ENCODE measurements around the gene SLC19A3.
A peak's percentile ranks its signal among the peaks of the same experiment; 100 is the strongest.
"Not testable (repeated sequence)": the region's sequence is repeated elsewhere in the genome, so short reads cannot be mapped to it uniquely, and the experiment has no call there.

The SLC19A3 gene

GRCh38 chr2:227717687-227718567, at the start of gene SLC19A3:
SLC19A3 (minus strand) TSS chr2:227718028; CDS start chr2:227702318, 15,710 bp downstream.
- DNase-seq (ENCODE audit: low read depth) = peak; percentile 10

DNA sequence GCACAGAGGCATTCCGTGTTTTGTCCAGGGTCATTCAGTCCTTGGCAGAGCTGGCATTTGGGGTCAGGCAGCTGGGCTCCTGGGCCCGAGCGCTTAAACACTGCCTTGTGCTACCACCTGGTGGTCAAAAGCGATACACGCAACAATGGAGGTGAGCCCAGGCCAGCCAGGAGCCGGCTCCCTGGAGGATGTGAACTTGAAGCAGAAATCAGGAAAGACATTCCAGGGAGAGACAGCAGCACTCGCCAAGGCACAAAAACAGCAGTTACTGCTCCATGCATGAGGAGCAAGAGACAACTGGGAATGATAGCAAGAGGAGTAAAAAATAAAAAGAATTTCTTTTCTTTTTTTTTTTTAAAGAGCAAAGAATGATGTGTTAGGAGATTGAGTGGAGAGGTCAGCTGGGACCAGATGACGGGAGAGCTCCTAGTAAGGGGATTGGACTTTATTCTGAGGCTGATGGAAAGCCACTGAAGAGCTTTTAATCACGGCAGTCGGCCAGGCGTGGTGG, 48.6 kb upstream of the SLC19A3 start:
- peak; percentile 11 for DNase-seq (ENCODE audit: low read depth)

DNA sequence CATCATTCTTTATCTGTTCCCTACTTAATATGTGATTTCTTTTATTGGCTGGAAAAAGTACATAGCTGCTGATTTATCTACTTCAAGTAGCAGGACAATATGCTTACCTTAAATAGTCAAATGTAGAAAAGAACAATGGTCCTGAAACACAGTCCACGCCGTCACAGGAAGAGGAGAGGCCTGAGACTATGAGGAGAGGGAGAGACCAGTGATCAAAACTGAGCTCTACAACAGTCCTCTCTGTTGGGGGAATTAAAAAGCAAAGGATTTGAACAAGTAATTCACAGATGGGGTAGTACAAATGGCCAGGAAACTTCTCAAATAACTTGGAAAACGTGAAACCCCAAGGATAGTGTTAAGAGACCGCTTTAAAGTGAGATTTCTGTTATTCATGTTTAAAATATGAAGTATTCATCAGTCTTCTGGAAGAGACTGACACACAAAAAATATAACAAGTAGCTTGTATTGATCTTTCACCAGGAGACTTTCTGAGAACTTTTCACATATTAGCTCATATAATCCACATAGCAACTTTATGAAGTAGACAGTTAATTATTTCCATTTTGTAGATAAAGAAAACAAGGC, 48.1 kb upstream of the SLC19A3 start:
- DNase-seq (ENCODE audit: low read depth) = no peak

GRCh38 chr2:227761740-227762476, 44.1 kb upstream of the SLC19A3 start:
- peak; percentile 9 for DNase-seq (ENCODE audit: low read depth)

GRCh38 chr2:227759411-227760118, 41.7 kb upstream of the SLC19A3 start:
- no peak for DNase-seq (ENCODE audit: low read depth)

DNA sequence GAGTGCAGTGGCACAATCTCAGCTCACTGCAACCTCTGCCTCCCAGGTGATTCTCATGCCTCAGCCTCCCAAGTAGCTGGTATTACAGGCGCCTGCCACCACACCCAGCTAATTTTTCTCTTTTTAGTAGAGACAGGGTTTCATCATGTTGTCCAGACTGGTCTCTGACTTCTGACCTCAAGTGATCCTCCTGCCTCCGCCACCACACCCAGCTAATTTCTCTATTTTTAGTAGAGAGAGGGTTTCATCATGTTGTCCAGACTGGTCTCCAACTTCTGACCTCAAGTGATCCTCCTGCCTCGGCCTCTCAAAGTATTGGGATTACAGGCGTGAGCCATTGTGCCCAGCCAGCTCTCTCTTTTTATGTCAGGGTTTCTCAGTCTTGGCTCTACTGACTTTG, 38.4 kb upstream of the SLC19A3 start:
- DNase-seq (ENCODE audit: low read depth) = not testable (repeated sequence)

- DNase-seq (ENCODE audit: low read depth) = no peak
Measured at GRCh38 chr2:227748079-227748478, 30.3 kb upstream of the SLC19A3 start.

DNA sequence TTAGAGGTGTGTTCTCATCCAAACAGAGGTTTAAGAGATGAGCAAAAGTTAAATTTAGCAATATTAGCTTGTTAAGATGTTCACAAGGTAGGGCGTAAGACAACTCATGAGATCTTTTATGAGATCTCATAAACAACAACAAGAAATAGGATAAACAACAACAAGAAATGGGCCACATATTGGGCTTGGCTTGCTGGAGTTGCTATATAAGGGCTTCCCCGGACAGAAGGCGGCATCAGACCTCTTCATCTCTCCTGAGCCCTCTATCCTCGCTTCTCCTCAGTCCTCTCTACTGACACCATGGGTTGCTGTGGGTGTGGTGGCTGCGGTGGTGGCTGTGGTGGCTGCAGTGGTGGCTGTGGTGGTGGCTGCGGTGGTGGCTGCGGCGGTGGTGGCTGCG, 27.8 kb upstream of the SLC19A3 start, which contains the start of gene SCYGR8:
Gene SCYGR8, plus strand, starts transcription at position 301 of the 400 bp plus-strand sequence. Its CDS starts 0 bp downstream, at position 301.
- no peak for DNase-seq (ENCODE audit: low read depth)

- not testable (repeated sequence) for DNase-seq (ENCODE audit: low read depth)
Measured at GRCh38 chr2:227740705-227741104, 22.9 kb upstream of the SLC19A3 start.

GRCh38 chr2:227739351-227739750, 21.5 kb upstream of the SLC19A3 start:
- DNase-seq (ENCODE audit: low read depth) = no peak

DNA sequence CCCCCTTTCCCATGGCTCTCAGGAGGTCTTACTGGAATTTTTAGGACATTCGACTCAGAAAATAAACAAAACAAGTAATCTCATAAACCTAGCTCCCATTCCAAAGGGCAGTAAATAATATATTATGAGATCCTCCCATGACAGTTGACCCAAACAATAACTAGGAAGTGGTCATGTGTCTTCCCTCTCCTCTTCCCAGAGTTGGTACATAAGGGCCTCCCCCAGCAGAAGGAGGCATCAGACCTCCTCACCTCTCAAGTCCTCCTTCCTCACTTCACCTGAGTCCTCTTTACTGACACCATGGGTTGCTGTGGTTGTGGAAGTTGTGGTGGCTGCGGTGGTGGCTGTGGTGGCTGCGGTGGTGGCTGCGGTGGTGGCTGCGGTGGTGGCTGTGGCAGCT, 10.2 kb upstream of the SLC19A3 start, which contains the start of gene SCYGR7:
Gene SCYGR7, plus strand, starts transcription at position 301 of the 400 bp plus-strand sequence. Its CDS starts 0 bp downstream, at position 301.
- no peak for DNase-seq (ENCODE audit: low read depth)

DNA sequence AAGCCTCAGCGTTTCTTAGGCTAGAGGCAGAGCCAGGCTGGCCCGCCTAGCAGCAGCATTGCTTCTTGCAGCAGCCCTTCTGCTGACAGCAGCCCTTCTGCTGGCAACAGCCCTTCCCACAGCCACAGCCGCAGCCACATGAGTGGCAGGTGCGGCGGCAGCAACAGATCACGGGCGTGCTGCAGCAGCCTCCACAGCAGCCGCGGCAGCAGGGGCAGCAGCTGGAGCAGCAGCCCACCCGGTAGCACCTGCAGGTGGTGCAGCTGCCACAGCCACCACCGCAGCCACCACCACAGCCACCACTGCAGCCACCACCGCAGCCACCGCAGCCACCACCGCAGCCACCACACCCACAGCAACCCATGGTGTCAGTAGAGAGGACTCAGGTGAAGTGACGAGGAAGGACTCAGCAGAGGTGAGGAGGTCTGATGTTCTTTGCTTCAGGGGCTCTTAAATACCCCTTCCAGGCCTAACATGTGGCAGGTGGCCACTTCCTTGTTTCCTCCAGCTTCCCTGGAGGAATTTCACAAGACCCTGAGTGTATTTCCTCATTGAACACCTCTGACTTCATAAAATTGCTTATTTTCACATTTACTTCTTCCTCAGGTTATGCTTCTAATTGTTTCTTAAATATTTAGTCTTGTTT, 6.7 kb upstream of the SLC19A3 start, which contains the start of gene SCYGR6:
Gene SCYGR6, minus strand, starts transcription at position 364 of the 646 bp plus-strand sequence. Its CDS starts 0 bp downstream, at position 364.
- DNase-seq (ENCODE audit: low read depth) = no peak

DNA sequence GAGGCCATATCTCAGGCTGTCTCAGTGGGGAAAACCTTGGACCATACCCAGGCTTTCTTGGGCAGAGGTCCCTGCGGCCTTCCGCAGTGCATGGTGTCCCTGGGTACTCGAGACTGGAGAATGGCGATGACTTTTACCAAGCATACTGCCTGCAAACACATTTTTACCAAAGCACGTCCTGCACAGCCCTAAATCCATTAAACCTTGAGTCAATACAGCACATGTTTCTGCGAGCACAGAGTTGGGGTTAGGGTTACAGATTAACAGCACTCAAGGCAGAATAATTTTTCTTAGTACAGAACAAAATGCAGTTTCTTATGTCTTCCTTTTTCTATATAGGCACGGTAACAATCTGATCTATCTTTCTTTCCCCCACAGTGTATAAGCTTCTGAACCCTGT, 5.0 kb upstream of the SLC19A3 start:
- not testable (repeated sequence) for DNase-seq (ENCODE audit: low read depth)

GRCh38 chr2:227720680-227721079, 2.9 kb upstream of the SLC19A3 start:
- no peak for DNase-seq (ENCODE audit: low read depth)

GRCh38 chr2:227719641-227720040, 1.8 kb upstream of the SLC19A3 start:
- no peak for DNase-seq (ENCODE audit: low read depth)

- no peak for DNase-seq (ENCODE audit: low read depth)
Measured at GRCh38 chr2:227716501-227716900, 1.3 kb downstream of the SLC19A3 start.

DNA sequence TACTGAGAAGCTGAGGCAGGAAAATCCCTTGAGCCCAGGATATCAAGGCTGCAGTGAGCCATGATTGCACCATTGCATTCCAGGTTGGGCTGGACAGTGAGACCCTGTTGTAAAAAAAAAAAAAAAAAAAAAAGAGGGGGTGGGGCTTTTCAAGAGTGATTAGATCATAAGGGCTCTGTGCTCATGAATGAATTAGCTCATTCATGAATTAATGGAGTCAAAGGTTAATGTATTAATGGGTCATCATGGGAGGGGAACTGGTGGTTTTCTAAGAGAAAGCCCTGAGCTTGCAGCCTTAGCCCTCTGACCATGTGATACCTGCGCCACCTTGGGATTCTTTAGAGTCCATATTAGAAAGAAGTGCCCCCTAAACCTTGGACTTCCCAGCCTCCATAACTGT, 4.5 kb downstream of the SLC19A3 start:
- no peak for DNase-seq (ENCODE audit: low read depth)

DNA sequence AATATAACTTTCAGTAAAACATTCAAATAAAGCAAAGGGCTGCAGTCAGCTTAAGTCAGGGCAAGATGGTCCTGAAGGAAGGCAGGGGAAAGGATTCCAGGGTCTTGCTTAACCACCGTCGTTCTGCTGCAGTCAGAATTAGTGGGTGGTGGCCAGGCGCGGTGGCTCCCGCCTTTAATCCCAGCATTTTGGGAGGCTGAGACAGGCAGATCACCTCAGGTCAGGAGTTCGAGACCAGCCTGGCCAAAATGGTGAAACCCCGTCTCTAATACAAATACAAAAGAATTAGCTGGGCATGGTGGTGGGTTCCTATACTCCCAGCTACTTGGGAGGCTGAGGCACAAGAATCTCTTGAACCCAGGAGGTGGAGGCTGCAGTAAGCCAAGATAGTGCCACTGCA, 6.8 kb downstream of the SLC19A3 start:
- no peak for DNase-seq (ENCODE audit: low read depth)

- no peak for DNase-seq (ENCODE audit: low read depth)
Measured at GRCh38 chr2:227707390-227707789, 10.4 kb downstream of the SLC19A3 start.

- no peak for DNase-seq (ENCODE audit: low read depth)
Measured at GRCh38 chr2:227706859-227707258, 11.0 kb downstream of the SLC19A3 start.

DNA sequence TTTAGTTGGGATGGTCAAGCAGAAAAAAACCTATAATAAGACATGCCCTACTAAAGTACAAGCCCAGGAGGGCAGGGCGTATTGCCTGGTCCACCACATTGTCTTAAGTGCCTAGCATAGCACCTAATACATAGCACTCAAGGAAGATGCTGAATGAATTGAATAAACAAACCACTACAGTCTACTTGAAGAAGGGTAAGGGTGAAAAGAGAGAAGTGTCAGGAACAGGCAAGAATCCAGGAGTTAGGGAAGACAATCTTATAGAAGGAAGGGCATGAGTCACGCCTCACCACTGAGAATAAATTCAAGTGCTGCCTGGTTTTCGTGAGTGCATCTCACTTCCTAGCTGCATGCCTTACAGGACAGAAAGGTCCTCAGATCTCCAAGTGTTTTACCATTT, 13.9 kb downstream of the SLC19A3 start:
- DNase-seq (ENCODE audit: low read depth) = no peak

Data from GM04503 (cell line).